MCF 10A (cell line): ENCODE data around the gene CROCC. TPM values are rescaled to one million over a fixed set of nuclear protein-coding genes. Genes with fewer than 3 reads are reported as not detected.

Source experiments
- BruUV-seq: library from RNA; stranded (reverse); fragments of 400-500 nt; replicated peaks from 2 replicates; lab custom pipeline; 2021; lab: Mats Ljungman, UMichigan
- CTCF ChIA-PET: fragments of 300-600 bp; sonication (Branson Sonifier 250); formaldehyde crosslinking; extraction: SDS; loops from one replicate; lab custom pipeline; 2021; ENCODE audit warnings: antibody characterized with exemption, inconsistent platforms; lab: Yijun Ruan, JAX
- POLR2A ChIA-PET: fragments of 300-600, 350-650 bp; sonication (Branson Sonifier 250); formaldehyde crosslinking; extraction: SDS; loops from one replicate; lab custom pipeline; 2020; ENCODE audit warnings: antibody characterized with exemption, inconsistent platforms; lab: Yijun Ruan, JAX
- DNase-seq: peaks from one replicate; pipeline ENCODE4 v3.0.0-alpha.2; 2018; ENCODE audit not compliant: unreplicated experiment
- H3K27ac Mint-ChIP-seq: one replicate; pipeline ENCODE4 v1.8.0; 2022; ENCODE audit warnings: mild to moderate bottlenecking, low read depth, mixed read lengths; ENCODE audit not compliant: unreplicated experiment
- H3K27me3 Mint-ChIP-seq: one replicate; pipeline ENCODE4 v1.8.0; 2022; ENCODE audit warnings: mixed read lengths; ENCODE audit not compliant: insufficient read depth, unreplicated experiment
- H3K36me3 Mint-ChIP-seq: one replicate; pipeline ENCODE4 v1.8.0; 2022; ENCODE audit warnings: mild to moderate bottlenecking, moderate library complexity, mixed read lengths; ENCODE audit not compliant: insufficient read depth, unreplicated experiment
- H3K4me1 Mint-ChIP-seq: one replicate; pipeline ENCODE4 v1.8.0; 2022; ENCODE audit warnings: mixed read lengths; ENCODE audit not compliant: insufficient read depth, unreplicated experiment
- H3K4me3 Mint-ChIP-seq: one replicate; pipeline ENCODE4 v1.8.0; 2022; ENCODE audit warnings: mild to moderate bottlenecking, moderate library complexity, mixed read lengths; ENCODE audit not compliant: unreplicated experiment
- H3K9me3 Mint-ChIP-seq: one replicate; pipeline ENCODE4 v1.8.0; 2022; ENCODE audit warnings: mixed read lengths; ENCODE audit not compliant: unreplicated experiment
- intact Hi-C: fragments of 100-400 bp; cut with micrococcal nuclease; formaldehyde crosslinking; loops from 2 replicates; pipeline ENCODE4 v1.14.1; 2022
- total RNA-seq: library from RNA; stranded (reverse); gene quantifications from 2 replicates; pipeline ENCODE4 v1.2.3, GENCODE V29; 2022
- TF ChIP-seq, protein P1 (sequence below): fragments of 200-600 bp; IDR thresholded peaks from one replicate; pipeline ENCODE4 v1.8.0; 2022; ENCODE audit warnings: antibody characterized with exemption, mild to moderate bottlenecking; ENCODE audit not compliant: unreplicated experiment

The CROCC gene
- total RNA-seq, 1 experiment from 2014 or later = 9.6 TPM

DNA sequence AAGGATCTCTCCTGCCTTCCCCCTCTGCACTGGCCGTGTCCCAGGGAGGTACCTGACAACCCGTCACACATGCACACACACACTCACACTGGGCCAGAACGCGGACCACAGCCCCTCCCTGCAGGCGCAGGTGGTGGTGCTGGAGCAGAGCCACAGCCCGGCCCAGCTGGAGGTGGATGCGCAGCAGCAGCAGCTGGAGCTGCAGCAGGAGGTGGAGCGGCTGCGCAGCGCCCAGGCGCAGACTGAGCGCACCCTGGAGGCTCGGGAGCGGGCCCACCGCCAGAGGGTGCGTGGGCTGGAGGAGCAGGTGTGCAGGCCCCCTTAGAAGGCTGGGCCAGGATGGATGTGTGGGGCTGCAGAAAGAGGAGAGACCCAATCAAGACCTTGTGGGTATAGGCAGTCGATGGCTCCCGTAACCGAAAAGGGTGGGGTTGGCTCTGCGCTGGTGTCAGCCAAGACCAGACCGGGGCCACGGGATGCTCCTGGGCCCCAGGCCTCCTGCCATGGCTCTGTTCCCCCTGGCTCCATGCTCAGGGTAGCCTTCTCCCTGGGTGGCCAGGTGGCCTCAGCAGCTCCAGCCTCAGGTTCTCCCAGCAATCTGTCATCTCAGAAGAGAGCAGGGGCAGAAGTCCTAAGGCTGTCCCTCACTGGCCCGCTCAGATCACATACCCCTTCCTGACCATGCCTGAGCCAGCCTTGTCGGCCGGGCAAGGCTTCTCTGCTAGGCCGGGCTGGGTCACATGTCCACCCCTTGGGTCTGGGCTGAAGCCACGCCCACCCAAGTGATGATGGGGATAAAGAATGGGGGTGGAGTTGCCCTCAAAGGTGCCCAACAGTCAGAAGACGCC, 49.8 kb downstream of the CROCC start:
- intact Hi-C loops = no loop called here
- no peaks in the 10 kb centered on the region for H3K27me3 Mint-ChIP-seq
- H3K27ac Mint-ChIP-seq = no peak overlapping the region
- ChIA-PET POLR2A (interaction anchor here (1.0 to 1.4 kb wide), 2 partner anchors 11 to 14 kb away, joined by 3 to 4 read pairs; no protein-coding TSS in a partner anchor), CTCF (no interaction called here)
- TF ChIP-seq, protein P1, sequence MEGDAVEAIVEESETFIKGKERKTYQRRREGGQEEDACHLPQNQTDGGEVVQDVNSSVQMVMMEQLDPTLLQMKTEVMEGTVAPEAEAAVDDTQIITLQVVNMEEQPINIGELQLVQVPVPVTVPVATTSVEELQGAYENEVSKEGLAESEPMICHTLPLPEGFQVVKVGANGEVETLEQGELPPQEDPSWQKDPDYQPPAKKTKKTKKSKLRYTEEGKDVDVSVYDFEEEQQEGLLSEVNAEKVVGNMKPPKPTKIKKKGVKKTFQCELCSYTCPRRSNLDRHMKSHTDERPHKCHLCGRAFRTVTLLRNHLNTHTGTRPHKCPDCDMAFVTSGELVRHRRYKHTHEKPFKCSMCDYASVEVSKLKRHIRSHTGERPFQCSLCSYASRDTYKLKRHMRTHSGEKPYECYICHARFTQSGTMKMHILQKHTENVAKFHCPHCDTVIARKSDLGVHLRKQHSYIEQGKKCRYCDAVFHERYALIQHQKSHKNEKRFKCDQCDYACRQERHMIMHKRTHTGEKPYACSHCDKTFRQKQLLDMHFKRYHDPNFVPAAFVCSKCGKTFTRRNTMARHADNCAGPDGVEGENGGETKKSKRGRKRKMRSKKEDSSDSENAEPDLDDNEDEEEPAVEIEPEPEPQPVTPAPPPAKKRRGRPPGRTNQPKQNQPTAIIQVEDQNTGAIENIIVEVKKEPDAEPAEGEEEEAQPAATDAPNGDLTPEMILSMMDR = no peak
- H3K4me3 Mint-ChIP-seq = no peak overlapping the region
- peaks cover 11% of the 10 kb centered on the region for H3K36me3 Mint-ChIP-seq
- no TSS peak for BruUV-seq
- no peak for DNase-seq
- no peaks in the 10 kb centered on the region for H3K9me3 Mint-ChIP-seq
- H3K4me1 Mint-ChIP-seq = peaks cover 7% of the 10 kb centered on the region

DNA sequence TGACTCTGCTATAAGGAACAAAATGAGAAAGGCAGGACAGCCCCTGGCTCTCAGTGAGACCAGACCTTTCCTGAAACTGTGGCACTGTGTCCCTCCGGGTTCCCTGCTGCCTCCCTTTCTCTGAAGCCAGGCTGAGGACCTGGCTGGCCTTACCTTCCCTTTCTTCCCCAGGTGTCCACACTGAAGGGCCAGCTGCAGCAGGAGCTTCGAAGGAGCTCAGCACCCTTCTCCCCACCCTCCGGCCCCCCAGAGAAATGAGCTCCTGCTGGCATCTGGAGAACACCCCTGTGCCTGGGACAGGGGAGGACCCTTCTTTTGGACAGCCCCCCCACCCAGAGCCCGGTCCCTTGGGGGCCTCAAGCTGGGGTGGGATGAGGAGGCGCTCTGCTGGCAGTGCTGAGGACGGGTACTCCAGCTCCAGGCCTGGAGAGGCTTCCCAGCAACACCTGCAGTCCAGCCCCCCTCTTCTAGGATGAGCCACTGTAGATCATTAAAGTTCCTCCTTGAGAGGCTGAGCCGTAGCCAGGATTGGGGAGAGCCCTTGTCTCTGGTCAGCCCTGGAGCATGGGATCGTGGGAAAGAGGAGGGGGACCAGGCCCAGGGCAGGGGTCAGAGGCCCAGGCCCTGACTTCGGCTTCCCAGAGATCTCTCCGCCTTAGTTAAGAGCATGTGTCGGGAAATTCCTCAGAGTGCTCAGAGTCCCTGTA, 50.6 kb downstream of the CROCC start:
- BruUV-seq = no TSS peak
- TF ChIP-seq, protein P1 = no peak
- ChIA-PET POLR2A (interaction anchor here (1.0 to 1.4 kb wide), 2 partner anchors 12 to 14 kb away, joined by 3 to 4 read pairs; no protein-coding TSS in a partner anchor), CTCF (no interaction called here)
- intact Hi-C loops = no loop called here
- H3K27ac Mint-ChIP-seq = no peak overlapping the region
- H3K27me3 Mint-ChIP-seq = no peaks in the 10 kb centered on the region
- H3K9me3 Mint-ChIP-seq = no peaks in the 10 kb centered on the region
- no peak for DNase-seq
- H3K36me3 Mint-ChIP-seq = peaks cover 11% of the 10 kb centered on the region
- H3K4me3 Mint-ChIP-seq = no peak overlapping the region
- H3K4me1 Mint-ChIP-seq = no peaks in the 10 kb centered on the region

DNA sequence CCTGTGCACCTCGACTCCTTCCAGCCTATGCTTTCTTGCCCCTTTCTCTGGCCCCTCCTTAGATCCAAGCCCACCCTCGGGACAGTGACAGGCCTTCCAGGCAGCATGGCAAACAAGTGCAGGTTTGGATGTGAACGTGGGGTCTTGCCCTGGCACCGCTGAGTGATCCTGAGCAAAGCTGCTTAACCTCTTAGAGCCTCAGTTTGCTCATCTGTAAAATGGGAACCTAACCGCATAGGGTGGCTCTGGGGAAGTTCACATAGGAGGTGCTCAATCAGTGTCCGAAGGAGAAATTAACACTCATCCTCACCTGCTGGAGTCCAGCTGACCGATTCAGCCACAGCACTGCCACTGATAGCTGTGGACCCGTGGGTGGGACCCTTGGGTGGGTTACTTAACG, 51.5 kb downstream of the CROCC start:
- Mint-ChIP-seq H3K36me3 (peaks cover 6% of the 10 kb centered on the region), H3K27ac (no peak overlapping the region), H3K9me3 (no peaks in the 10 kb centered on the region), H3K27me3 (no peaks in the 10 kb centered on the region), H3K4me3 (no peak overlapping the region), H3K4me1 (no peaks in the 10 kb centered on the region)
- TF ChIP-seq, protein P1 = no peak
- CTCF ChIA-PET = interaction anchor here (0.6 kb wide), 1 partner anchor 14 kb away, joined by 3 read pairs; no protein-coding TSS in a partner anchor
- POLR2A ChIA-PET = no interaction called here
- no peak for DNase-seq
- no TSS peak for BruUV-seq
- intact Hi-C loops = no loop called here

DNA sequence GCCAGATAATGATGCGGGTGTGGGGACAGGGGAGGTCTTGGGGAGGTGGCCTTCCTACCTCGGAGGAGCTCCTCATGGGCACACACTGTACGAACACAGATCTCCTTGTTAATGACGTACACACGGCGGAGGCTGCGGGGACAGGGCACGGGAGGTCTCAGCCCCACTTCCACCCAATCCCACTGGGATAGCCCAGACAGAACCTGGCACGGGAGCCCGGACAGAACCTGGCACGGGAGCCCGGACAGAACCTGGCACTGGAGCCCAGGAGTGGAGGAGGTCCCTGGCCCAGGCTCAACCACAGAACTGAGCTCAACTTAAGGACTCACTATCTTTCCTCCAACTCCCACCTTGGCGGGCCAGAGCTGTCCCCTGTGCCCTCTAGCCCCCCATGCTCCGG, 53.5 kb downstream of the CROCC start:
- Mint-ChIP-seq H3K36me3 (peaks cover 6% of the 10 kb centered on the region), H3K4me1 (no peaks in the 10 kb centered on the region), H3K27me3 (no peaks in the 10 kb centered on the region), H3K27ac (no peak overlapping the region), H3K9me3 (no peaks in the 10 kb centered on the region), H3K4me3 (no peak overlapping the region)
- no peak for DNase-seq
- TF ChIP-seq, protein P1 = no peak
- intact Hi-C loops = no loop called here
- ChIA-PET CTCF (no interaction called here), POLR2A (no interaction called here)
- no TSS peak for BruUV-seq
